ENCODE measurements around the gene MYO16. TPM values are rescaled to one million over a fixed set of nuclear protein-coding genes. Genes with fewer than 3 reads are reported as not detected.
A peak's percentile ranks its signal among the peaks of the same experiment; 100 is the strongest.

Gene MYO16
- total and polyA plus RNA-seq, 7 donors = under 0.01 to 0.33 (median 0.28) TPM; not detected in 2

- Histone ChIP-seq H3K4me3 (no peak overlapping the region), H3K9me3 (no peaks in the 10 kb centered on the region), H3K36me3 (no peaks in the 10 kb centered on the region), H3K27ac (no peak overlapping the region), H3K27me3 (no peaks in the 10 kb centered on the region), H3K4me1 (peaks cover 0 to 9% (median 5%) of the 10 kb centered on the region in 4 donors)
- TF ChIP-seq CTCF (IDR thresholded peaks at IDR 0.05) (no peak), POLR2AphosphoS5 (IDR thresholded peaks at IDR 0.05) (no peak), EP300 (IDR thresholded peaks at IDR 0.05) (no peak), POLR2A (IDR thresholded peaks at IDR 0.05) (no peak)
- 32 to 40% methylated on average over 13 of the region's 13 CpGs for WGBS, 2 donors
- intact Hi-C loops (cut with DNase I) = no loop called here
- no peak for DNase-seq
These were observed 33.8 kb upstream of the MYO16 start for GRCh38 chr13:108595436-108596274.

GRCh38 chr13:108597943-108598342 is 31.5 kb upstream of the MYO16 start:
- H3K27me3 ChIP-seq = no peaks in the 10 kb centered on the region
- no peak overlapping the region for H3K4me3 ChIP-seq
- no peaks in the 10 kb centered on the region for H3K36me3 ChIP-seq
- DNase-seq = no peak
- 51 to 60% methylated on average over 5 of the region's 5 CpGs for whole genome bisulfite sequencing, 2 donors
- intact Hi-C loops (cut with DNase I) = no loop called here
- no peak for TF ChIP-seq POLR2AphosphoS5 (IDR thresholded peaks at IDR 0.05)
- no peak for TF ChIP-seq EP300 (IDR thresholded peaks at IDR 0.05)
- TF ChIP-seq POLR2A (IDR thresholded peaks at IDR 0.05) = no peak
- no peak for TF ChIP-seq CTCF (IDR thresholded peaks at IDR 0.05)
- H3K9me3 ChIP-seq = no peaks in the 10 kb centered on the region
- H3K27ac ChIP-seq = no peak overlapping the region
- H3K4me1 ChIP-seq = peaks cover 0 to 9% (median 5%) of the 10 kb centered on the region in 4 donors

GRCh38 chr13:108606424-108606823 is 23.0 kb upstream of the MYO16 start:
- H3K4me1 ChIP-seq = no peaks in the 10 kb centered on the region
- no peaks in the 10 kb centered on the region for H3K27me3 ChIP-seq
- TF ChIP-seq EP300 (IDR thresholded peaks at IDR 0.05) (no peak), POLR2A (IDR thresholded peaks at IDR 0.05) (no peak), POLR2AphosphoS5 (IDR thresholded peaks at IDR 0.05) (no peak), CTCF (IDR thresholded peaks at IDR 0.05) (no peak)
- intact Hi-C loops (cut with DNase I) = loop anchor here (5.0 kb wide), 1 partner anchor 291 kb away; no protein-coding TSS in a partner anchor
- no peaks in the 10 kb centered on the region for H3K9me3 ChIP-seq
- H3K36me3 ChIP-seq = no peaks in the 10 kb centered on the region
- H3K27ac ChIP-seq = no peak overlapping the region
- 95% methylated on average over 2 of the region's 2 CpGs for WGBS, 2 donors
- no peak overlapping the region for H3K4me3 ChIP-seq
- DNase-seq = no peak

GRCh38 chr13:108609353-108609752 is 20.1 kb upstream of the MYO16 start:
- DNase-seq = no peak
- no peak overlapping the region for H3K27ac ChIP-seq
- no peaks in the 10 kb centered on the region for H3K36me3 ChIP-seq
- no peak overlapping the region for H3K4me3 ChIP-seq
- H3K27me3 ChIP-seq = no peaks in the 10 kb centered on the region
- H3K9me3 ChIP-seq = no peaks in the 10 kb centered on the region
- 63 to 79% methylated on average over 7 of the region's 7 CpGs for WGBS, 2 donors
- intact Hi-C loops (cut with DNase I) = loop anchor here (5.0 kb wide), 1 partner anchor 288 kb away; no protein-coding TSS in a partner anchor
- H3K4me1 ChIP-seq = no peaks in the 10 kb centered on the region
- TF ChIP-seq POLR2A (IDR thresholded peaks at IDR 0.05) (no peak), POLR2AphosphoS5 (IDR thresholded peaks at IDR 0.05) (no peak), EP300 (IDR thresholded peaks at IDR 0.05) (no peak), CTCF (IDR thresholded peaks at IDR 0.05) (peak in 1 of 4 experiments; percentile 41)
